GM19023 (cell line): Measurements from ENCODE around the gene PFKP.

ENCODE experiments used
- ATAC-seq: cut with Tn5 transposase; IDR thresholded peaks from one replicate; pipeline ENCODE4 v1.9.1; 2021; ENCODE audit warnings: mild to moderate bottlenecking, moderate library complexity; ENCODE audit not compliant: unreplicated experiment

The PFKP gene

DNA sequence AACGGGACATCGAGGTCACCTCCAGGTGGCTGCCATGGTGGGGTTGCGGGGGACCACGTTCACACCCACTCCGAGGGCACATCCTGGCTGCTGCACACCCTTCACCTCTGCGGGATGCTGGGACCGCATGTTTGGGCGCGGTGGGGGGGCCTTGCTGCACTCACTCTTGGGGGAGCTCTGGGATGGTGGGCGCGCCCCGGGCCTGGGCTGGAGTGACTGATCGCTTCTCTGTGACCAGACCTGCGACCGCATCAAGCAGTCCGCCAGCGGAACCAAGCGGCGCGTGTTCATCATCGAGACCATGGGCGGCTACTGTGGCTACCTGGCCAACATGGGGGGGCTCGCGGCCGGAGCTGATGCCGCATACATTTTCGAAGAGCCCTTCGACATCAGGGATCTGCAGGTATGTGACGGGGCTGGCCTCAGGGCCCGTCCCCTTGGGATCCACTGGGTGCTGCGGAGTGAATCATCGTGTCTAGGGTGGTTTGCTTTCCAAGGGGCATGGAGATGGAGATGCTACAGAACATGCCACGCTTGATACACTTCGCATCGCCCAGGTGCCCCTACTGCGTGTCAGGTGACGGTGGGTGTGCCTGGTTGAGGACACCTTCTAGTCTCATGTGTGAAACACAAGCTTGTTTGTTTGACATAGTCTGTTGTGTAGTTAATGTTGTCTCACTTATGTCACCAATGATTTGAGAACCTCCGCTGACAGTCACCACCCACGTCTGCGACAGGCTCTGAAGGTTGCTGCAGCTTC lies 62.4 kb downstream of the PFKP start:
- ATAC-seq: no peak

GRCh38 chr10:3131098-3131497 lies 63.8 kb downstream of the PFKP start:
- ATAC-seq: no peak

DNA sequence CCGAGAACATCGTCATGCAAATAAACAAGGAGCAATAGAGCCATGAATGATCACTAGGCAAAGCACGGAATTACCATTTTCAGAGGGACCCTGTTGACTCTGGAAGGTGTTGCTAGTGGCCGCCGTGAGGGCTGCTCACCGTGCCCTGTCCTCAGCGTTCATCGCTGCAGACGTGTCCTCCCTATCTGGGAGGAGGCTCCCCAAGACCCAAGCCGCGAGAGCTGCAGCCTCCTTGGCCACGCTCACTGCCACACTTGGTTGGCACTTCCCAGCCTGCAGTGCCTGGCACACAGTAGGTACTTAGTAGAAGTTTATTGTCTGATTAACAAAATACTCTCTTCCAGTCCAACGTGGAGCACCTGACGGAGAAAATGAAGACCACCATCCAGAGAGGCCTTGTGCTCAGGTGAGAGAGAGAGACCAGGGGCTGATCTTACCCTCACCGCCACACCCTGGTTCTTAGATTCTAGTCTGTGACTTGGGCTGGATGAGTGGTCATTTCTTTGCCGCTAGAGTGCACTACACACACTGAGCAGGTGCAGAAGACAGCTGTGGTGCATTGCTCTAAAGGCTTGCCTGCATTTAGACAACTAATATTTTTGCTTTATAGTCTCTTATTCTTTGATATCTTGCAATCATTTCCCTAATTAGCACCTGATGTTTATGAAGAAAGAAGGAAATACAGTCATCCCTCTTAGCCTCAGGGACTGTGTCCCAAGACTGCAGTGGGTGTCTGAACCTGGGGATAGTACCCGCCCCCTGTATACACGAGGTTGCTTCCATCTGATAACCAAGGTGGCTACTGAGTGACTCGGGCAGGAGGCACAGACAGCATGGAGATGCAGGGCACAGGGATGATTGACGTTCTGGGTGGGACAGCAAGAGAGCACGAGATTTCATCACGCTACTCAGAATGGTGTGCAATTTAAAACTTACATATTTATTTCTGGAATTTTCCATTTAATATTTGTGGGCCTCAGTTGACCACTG lies 65.0 kb downstream of the PFKP start:
- no peak for ATAC-seq

- ATAC-seq: no peak
These were observed 66.6 kb downstream of the PFKP start for GRCh38 chr10:3133948-3134347.

DNA sequence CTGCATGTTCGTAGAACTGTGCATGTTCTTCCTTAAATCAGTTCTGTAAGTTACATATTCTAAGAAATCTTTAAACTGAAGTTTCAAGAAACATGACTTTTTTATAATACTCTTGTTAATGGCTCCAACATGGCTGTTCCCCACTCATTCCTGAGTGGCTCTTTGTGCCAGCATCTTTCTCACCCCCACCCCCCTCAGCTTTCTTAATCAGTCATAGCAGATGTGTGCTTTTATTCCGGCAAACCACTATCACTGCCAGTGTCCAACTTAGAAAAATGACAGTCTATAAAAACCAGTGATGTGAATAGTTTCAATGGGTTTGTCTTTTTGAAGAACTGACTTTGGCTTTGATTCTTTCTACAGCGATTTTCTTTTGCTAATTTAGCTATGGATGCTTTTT lies 67.7 kb downstream of the PFKP start:
- no peak for ATAC-seq

DNA sequence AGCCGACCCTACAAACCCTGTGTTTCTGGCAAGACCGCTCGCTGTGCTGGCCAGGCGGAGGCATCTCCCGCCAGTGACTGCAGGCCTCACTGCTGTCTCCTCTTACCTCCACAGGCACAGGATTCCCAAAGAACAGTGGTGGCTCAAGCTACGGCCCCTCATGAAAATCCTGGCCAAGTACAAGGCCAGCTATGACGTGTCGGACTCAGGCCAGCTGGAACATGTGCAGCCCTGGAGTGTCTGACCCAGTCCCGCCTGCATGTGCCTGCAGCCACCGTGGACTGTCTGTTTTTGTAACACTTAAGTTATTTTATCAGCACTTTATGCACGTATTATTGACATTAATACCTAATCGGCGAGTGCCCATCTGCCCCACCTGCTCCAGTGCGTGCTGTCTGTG lies 69.0 kb downstream of the PFKP start:
- ATAC-seq: no peak

DNA sequence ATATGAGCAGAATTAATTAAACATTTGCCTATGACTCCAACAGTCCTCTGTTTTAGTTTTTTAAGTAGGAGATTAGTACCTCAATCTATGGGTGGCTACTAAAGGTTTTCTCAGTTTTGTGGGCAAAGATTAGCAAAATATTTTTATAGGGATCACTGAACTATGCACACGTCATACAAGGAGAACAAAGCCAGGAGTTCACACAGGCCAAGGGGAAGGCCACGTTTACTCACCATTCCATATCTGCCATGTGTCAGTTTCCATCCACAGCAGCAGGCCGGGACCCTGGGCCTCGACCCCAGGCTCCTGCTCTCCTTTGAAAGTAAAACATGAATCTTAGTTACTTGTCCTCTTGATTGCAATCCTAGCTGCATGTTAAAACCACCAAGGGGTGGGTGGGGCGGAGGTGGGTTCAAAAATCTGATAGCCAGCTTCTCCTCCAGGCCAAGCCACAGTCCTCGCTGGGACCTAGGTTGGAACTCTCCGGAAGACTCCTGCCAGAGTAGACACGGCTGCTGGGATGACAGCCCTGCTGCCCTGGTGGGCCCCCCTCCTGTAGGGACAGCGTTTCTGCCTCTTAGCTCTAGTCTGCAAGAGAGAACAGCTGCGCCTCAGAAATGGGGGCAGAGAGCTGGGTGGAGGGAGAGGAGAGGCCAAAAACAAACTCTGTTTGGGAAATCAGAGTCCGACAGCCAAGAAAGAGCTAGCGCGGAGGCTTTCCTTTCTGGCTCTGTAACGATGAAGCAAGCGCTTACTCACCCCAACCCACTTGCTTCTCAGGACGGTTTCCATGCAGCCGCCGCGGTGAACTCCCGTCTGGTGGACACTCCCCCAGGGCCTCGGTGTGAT lies 69.6 kb downstream of the PFKP start:
- no peak for ATAC-seq

GRCh38 chr10:3137958-3138726 lies 70.8 kb downstream of the PFKP start:
- ATAC-seq: no peak

DNA sequence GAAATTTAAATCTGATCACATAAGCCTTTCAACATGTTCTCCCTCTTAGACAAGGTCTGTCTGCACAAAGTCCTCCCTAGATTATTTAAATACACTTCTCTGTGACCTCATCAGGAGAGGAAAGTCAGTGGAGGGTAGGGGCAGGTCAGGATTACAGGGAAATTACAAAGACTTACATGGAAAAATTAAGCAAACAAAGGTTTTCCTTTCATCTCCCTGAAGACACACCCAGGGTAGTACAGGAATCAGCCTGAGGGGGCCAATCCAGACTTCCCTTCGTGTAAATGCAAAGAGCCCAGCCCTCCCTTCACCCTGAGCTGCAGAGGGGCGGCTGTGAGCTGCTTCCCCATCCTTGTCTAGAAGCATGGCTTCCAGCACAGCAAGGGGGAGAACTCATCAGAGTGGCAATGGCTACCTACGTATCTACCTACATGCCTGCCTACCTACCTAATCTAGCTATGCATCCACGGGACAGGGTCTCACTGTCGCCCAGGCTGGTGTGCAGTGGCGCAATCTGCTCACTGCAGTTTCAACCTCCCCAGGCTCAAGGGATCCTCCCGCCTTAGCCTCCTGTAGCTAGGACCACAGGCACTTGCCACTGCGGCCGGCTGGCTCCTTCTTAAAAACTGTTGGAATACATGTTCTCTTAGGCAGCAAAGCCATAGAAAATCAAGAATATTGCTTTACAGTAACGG lies 72.0 kb downstream of the PFKP start:
- no peak for ATAC-seq

GRCh38 chr10:3140280-3140679 lies 72.9 kb downstream of the PFKP start:
- ATAC-seq: no peak

- no peak for ATAC-seq
These were observed 74.1 kb downstream of the PFKP start for GRCh38 chr10:3141351-3142005.

DNA sequence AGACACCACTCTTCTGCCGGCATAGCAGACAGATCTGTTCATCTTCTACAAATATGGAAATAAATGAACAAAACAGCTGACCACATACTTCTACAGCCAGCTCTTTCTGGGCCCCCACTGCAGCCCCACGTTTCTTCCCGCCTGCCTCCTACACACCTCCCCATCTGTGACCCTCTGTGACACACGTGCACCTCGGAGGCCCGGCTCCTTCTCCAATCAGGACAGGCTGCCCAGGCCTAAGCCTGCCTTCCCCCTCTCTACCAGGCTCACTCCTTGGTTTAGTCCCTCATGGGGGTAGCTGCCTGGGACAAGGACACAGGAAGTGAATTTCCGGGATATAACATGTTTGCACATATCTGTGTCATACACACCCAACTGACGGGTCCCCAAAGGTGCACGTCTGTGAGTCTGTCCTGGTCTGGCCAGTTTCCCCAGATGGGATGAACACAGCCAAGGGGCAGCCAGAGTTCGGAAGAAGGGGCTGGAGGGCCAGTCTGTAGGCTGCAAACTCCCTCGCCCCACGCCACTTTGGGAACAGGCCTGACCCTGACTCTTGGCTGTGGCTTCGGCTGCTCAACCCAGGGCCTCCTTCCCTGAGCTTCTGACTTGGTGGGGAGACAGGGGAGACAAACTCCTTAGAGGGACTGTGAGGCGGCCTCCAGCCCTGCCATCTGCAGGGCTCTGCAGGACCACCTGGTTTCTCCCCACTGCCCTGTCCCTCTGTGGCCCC lies 75.0 kb downstream of the PFKP start:
- no peak for ATAC-seq

GRCh38 chr10:3143366-3143765 lies 76.0 kb downstream of the PFKP start:
- ATAC-seq: no peak

DNA sequence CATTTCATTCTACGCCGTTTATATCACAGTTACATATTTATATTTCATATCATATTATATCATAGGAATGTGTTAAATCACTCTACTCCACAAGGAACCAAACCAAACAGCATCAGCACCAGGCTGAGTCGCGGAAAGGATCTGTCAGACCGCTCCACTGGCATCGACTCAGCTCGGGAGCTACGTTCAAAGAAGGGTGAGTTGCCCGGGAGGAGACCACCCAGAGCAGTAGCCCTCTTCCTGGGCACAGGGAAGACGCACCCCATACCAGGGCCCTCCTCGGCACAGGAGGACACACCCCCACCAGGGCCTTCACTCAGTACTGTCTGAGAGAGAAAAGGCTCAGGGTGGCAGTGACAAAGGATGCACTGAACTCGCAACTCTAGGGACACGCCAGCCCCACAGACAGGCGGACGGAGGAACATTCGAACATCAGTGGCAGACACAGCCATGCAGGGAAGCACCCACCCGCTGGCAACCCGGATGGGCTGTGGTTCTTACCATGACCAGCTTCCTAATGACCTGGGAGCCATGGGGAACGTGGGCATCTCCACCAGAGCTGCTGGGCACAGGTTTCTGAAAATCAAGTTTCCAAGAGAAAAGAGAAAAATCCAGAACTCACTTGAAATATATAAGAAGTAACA lies 76.6 kb downstream of the PFKP start:
- no peak for ATAC-seq

- no peak for ATAC-seq
These were observed 78.0 kb downstream of the PFKP start for GRCh38 chr10:3145366-3145765.

DNA sequence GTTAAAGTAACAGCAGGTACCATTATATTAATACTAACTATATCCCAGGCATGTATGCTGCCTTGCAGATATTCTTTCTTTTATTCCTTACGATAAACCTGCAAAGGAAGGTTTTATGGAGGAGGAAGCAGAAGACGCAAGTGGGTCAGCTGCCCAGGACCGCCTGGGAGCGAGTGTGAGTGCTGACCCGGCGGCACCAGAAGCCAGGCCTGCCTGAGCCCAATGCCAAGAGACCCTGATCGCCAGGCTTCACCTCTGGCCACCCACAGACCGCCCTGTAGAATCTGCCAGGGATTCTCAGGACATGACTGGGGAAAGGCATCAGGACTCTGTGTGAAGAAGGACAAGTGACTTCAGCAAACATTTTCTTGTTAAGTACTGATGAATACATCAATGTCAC lies 78.9 kb downstream of the PFKP start:
- no peak for ATAC-seq

- ATAC-seq: no peak
These were observed 79.9 kb downstream of the PFKP start for GRCh38 chr10:3147117-3147820.
